ENCODE data around the gene TTC4.

The TTC4 gene

GRCh38 chr1:54788459-54788858 lies 72.8 kb downstream of the TTC4 start:
- DNase-seq = no peak

DNA sequence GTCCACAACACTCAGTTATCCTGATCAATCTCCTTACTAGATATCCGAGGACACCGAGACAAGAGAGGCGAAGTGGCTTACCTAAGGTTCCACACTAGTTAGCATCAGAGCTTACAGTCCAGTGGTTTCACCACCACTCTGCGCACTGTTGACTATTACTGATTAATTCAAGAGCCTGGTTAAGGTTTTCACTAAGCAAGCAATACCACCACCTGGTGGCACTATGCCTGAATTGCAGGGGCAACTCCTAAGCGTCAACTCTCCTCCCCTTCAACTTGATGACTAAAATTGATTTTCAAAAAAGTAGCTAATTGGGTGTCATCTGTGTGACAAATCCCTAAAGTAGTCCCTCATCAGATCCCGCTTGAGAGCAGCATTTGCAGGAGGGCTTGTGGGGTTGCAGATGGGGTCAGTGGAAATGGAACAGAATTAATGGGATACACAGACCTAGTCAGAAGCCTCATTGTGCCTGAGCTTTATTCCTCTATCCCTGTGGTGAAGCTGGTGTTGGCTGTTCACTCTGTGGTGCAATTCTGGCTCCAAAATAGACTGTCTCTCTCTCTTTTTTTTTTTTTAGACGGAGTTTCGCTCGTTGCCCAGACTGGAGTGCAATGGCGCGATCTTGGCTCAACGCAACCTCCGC lies 76.3 kb downstream of the TTC4 start:
- peak; percentile 11 for DNase-seq

Data from NCI-H2171 treated with DMSO at 0.1 percent for 48 hours (cell line).